Brain microvascular endothelial cell (primary cell): ENCODE measurements around the gene SLC35B1.

Source experiments
- DNase-seq: peaks from one replicate; pipeline ENCODE4 v3.0.0-alpha.2; 2020
- H3K27ac ChIP-seq: fragments of 250-450 bp; sonication (Bioruptor Pico); 2 replicates; pipeline ENCODE4 v1.5.1; 2020; ENCODE audit warnings: mild to moderate bottlenecking, moderate library complexity
- H3K27me3 ChIP-seq: fragments of 250-450 bp; sonication (Bioruptor Pico); replicated peaks from 2 replicates; pipeline ENCODE4 v1.5.1; 2020; ENCODE audit warnings: mild to moderate bottlenecking
- H3K36me3 ChIP-seq: fragments of 250-450 bp; sonication (Bioruptor Pico); replicated peaks from 2 replicates; pipeline ENCODE4 v1.5.1; 2020; ENCODE audit warnings: mild to moderate bottlenecking
- H3K4me3 ChIP-seq: 2 replicates; pipeline ENCODE4 v1.5.1; 2011; ENCODE audit warnings: low read depth, mild to moderate bottlenecking, control low read depth, low read length, moderate library complexity
- CTCF ChIP-seq: IDR thresholded peaks from 2 replicates; pipeline ENCODE4 v1.5.1; 2011; ENCODE audit warnings: low read depth, mild to moderate bottlenecking, moderate library complexity, low read length, control low read depth, inconsistent platforms; ENCODE audit errors: missing control alignments
- in situ Hi-C: cut with HindIII; loops from 2 replicates; pipeline ENCODE4 v1.10.0; 2017; ENCODE audit warnings: low sequenced_read_pairs, low pct_ligation_motif_present

Gene SLC35B1

GRCh38 chr17:49745175-49746139 lies 37.7 kb upstream of the SLC35B1 start:
- Histone ChIP-seq H3K27ac (no peak overlapping the region), H3K27me3 (no peaks in the 10 kb centered on the region), H3K4me3 (no peak overlapping the region), H3K36me3 (no peaks in the 10 kb centered on the region)
- no peak for DNase-seq
- no peak for TF ChIP-seq CTCF
- in situ Hi-C loops, result no loop called here

DNA sequence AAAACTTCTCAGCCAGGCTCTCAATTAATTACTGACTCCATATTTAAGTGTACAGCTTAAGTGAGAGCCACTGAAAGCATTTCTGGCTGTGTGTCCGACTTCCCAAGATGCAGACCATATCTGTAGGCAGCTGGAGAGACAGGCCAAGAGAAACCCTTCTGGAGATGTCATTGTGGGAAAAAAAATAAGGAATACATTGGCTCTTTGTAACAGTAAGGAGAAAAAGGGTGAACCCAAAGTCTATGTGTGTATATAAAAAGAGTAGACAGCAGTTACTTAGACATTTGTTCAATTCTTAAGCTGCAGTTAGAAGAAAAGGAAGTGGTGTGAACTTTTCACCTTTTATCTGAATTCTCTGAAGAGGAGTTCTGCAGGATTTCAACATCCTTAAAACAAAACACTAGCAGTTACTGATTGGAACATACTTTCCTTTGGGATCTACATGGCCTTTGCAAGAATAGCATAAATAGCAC lies 34.4 kb upstream of the SLC35B1 start:
- in situ Hi-C loops, result no loop called here
- H3K36me3 ChIP-seq, result no peaks in the 10 kb centered on the region
- no peak overlapping the region for H3K27ac ChIP-seq
- no peak for DNase-seq
- no peaks in the 10 kb centered on the region for H3K27me3 ChIP-seq
- TF ChIP-seq CTCF, result no peak
- H3K4me3 ChIP-seq, result no peak overlapping the region

- no peak for TF ChIP-seq CTCF
- Histone ChIP-seq H3K27ac (no peak overlapping the region), H3K36me3 (no peaks in the 10 kb centered on the region), H3K27me3 (no peaks in the 10 kb centered on the region), H3K4me3 (no peak overlapping the region)
- in situ Hi-C loops, result no loop called here
- DNase-seq, result no peak
Observed at GRCh38 chr17:49741692-49742076, 33.9 kb upstream of the SLC35B1 start.

DNA sequence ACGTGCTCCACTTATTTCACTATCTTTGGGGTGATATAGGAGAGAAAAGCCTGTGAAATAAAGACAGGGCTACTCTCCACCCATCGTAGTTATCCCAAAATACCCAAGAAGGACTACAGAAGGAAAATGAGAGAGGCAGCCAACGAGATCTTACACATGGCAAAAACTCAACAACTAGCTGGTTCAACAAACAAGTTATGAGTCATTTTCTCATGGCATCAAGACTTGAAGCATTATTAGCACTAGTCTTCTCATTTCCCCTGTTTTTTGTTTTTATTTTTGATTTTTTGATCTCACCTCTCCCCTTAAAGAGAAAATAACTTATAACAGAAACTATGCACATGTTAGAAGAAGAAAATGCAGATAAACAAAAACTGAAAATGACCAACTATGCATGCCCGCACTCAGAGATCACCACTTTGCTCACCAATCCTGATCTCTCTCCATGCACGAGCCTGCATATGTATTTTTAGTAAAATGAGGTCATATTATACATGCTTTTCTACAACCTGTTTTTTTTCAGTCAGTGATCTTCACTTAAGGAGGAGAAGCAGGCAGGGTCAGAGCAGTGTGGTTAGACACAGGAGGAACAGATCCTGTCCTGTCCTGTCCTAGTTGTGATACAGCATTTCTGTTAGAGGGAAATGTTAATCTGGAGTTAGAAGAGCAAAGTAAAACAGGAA lies 33.4 kb upstream of the SLC35B1 start:
- Histone ChIP-seq H3K27me3 (no peaks in the 10 kb centered on the region), H3K4me3 (no peak overlapping the region), H3K36me3 (no peaks in the 10 kb centered on the region), H3K27ac (no peak overlapping the region)
- in situ Hi-C loops, result no loop called here
- DNase-seq, result no peak
- no peak for TF ChIP-seq CTCF

- H3K4me3 ChIP-seq, result no peak overlapping the region
- H3K27ac ChIP-seq, result no peak overlapping the region
- DNase-seq, result no peak
Observed at GRCh38 chr17:49739641-49740271, 32.0 kb upstream of the SLC35B1 start.

More at GRCh38 chr17:49739641-49740271, 32.0 kb upstream of the SLC35B1 start:
- TF ChIP-seq CTCF, result no peak
- Histone ChIP-seq H3K36me3 (no peaks in the 10 kb centered on the region), H3K27me3 (no peaks in the 10 kb centered on the region)
- in situ Hi-C loops, result no loop called here
